Activated T-cell treated with anti-CD3 and anti-CD28 coated beads, Interleukin-2, amount 50 U/mL, for 24 hours (primary cell): Measurements from ENCODE around the gene NRN1.
A peak's percentile ranks its signal among the peaks of the same experiment; 100 is the strongest.

ENCODE experiments used
- DNase-seq: peaks from one replicate; pipeline ENCODE4 v3.0.0-alpha.2; 2020
- H3K27ac Mint-ChIP-seq: 2 replicates; pipeline ENCODE4 v1.8.0; 2020; ENCODE audit warnings: mild to moderate bottlenecking, mixed read lengths
- H3K27me3 Mint-ChIP-seq: 2 replicates; pipeline ENCODE4 v1.8.0; 2020; ENCODE audit warnings: mixed read lengths
- H3K36me3 Mint-ChIP-seq: 2 replicates; pipeline ENCODE4 v1.8.0; 2020; ENCODE audit warnings: low read depth, mixed read lengths
- H3K4me1 Mint-ChIP-seq: 2 replicates; pipeline ENCODE4 v1.8.0; 2020; ENCODE audit warnings: low read depth, mixed read lengths
- H3K4me3 Mint-ChIP-seq: 2 replicates; pipeline ENCODE4 v1.8.0; 2020; ENCODE audit warnings: mild to moderate bottlenecking, moderate library complexity, mixed read lengths
- H3K9me3 Mint-ChIP-seq: 2 replicates; pipeline ENCODE4 v1.8.0; 2020; ENCODE audit warnings: mixed read lengths

Gene NRN1

DNA sequence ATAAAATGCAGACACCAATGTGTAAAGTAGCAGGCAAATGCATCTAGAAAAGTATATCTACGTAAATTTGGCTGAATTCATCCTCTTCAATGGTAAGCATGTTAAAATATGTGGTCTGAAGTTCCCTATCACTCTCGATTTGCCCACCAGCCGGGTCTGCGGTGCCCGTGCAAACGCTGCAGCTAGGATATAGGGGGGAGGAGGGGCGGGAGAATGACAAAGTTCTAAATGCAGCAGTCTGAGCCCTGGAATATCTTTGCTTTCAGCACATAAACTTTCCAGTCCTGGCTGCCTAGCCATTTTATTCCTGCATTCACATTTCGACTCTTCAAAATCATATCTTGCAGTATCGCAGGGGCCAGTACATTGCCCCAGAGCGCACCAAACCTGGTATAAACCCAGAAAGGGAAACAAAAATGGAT is 708 bp downstream of the NRN1 start:
- peaks cover 90% of the 10 kb centered on the region for H3K27me3 Mint-ChIP-seq
- no peak overlapping the region for H3K27ac Mint-ChIP-seq
- peaks cover 68% of the 10 kb centered on the region for H3K4me1 Mint-ChIP-seq
- H3K9me3 Mint-ChIP-seq, result no peaks in the 10 kb centered on the region
- H3K4me3 Mint-ChIP-seq, result peak overlapping the region; percentile 18
- no peaks in the 10 kb centered on the region for H3K36me3 Mint-ChIP-seq
- DNase-seq, result no peak

DNA sequence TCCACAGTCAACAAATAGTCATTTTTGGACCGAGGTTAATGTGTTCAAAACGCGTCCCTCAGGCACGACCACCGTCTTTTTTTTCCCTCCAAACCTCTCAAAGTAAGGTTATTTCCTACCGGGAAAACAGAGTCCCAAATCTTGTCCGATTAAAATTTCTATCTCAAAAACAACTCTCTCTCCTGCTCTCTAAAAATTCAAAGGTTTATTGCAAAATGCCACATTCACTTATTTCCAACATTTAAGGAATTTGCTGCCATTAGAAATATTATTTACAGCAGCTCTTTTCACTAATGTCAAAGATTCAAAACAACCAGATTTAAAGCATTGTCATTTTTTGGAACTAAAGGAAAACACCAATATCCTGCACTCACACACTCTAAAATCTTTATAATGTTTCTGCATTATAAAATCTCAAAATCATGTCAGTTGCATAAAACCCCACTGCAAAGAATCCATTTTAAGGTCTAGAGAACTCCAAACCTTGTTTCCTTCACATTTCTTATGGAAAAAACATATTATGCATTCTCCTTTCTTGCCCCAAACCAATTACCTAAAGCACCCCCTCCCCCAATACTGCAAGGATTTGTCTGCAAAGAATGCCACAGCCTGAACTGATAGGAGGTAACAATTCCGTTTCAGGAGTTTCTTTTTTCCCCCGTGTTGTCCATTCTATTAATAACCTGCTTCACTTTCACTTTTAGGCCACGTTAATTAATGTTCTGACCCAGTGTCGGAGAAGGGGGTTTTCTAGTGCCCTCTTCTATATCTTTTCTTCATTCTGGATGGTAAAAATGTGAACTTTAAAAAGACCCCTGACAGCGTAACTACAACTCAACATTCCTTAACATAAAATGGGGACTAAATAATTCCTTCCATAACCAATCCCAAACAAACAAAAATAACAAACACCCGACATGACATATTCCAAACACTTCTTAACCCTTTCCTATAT is 1.4 kb downstream of the NRN1 start:
- H3K36me3 Mint-ChIP-seq, result no peaks in the 10 kb centered on the region
- peak overlapping the region; percentile 78 for H3K4me3 Mint-ChIP-seq
- peaks cover 69% of the 10 kb centered on the region for H3K4me1 Mint-ChIP-seq
- peaks cover 93% of the 10 kb centered on the region for H3K27me3 Mint-ChIP-seq
- H3K9me3 Mint-ChIP-seq, result peaks cover 2% of the 10 kb centered on the region
- H3K27ac Mint-ChIP-seq, result peak overlapping the region; percentile 72
- DNase-seq, result no peak

GRCh38 chr6:6004390-6004995 is 2.2 kb downstream of the NRN1 start:
- peak; percentile 41 for DNase-seq
- H3K27me3 Mint-ChIP-seq, result peaks cover 94% of the 10 kb centered on the region
- peak overlapping the region; percentile 78 for H3K4me3 Mint-ChIP-seq
- H3K4me1 Mint-ChIP-seq, result peaks cover 76% of the 10 kb centered on the region
- peaks cover 4% of the 10 kb centered on the region for H3K9me3 Mint-ChIP-seq
- H3K27ac Mint-ChIP-seq, result peak overlapping the region; percentile 72
- no peaks in the 10 kb centered on the region for H3K36me3 Mint-ChIP-seq

GRCh38 chr6:6003621-6004366 is 2.9 kb downstream of the NRN1 start:
- Mint-ChIP-seq H3K4me3 (peak overlapping the region; percentile 78), H3K4me1 (peaks cover 76% of the 10 kb centered on the region), H3K9me3 (peaks cover 4% of the 10 kb centered on the region), H3K27me3 (peaks cover 94% of the 10 kb centered on the region), H3K36me3 (no peaks in the 10 kb centered on the region), H3K27ac (peak overlapping the region; percentile 72)
- peak; percentile 66 for DNase-seq

DNA sequence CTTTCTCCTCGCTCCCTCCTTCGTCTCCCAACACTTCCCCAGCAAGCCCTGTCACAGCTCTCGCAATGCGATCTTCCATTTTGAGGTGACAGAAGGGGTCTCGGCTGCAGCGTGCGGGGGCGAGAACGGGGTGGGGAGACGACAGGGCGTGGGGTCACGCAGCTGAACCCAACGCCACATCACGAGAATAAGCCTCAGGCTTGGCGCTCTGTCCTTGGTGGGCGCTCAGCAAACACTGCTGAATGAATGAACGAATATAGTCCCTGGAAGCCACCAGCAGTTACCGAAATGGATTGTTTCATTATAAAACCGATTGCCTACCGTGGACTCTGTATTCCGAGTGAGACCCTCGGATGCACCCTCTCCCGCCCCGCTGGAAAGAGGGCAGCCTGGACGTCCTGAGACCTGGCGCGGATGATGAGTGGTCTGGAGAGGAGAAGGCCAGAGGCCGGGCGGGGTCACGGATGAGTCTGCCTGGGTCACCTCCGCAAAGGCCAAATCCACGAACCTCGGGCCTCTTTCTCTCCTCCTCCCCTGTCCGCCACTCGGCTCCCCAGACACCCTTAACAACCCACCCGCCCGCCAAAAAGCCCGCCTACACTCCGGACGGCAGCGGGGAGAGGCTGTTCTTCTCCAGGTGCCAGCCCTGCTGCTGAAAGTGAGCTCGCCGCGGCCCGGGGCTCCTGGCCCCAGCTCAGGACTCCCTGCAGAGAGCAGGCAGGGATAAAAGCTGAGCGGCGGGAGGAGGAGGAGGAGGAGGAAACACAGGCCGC is 3.7 kb downstream of the NRN1 start:
- H3K4me3 Mint-ChIP-seq, result peak overlapping the region; percentile 78
- peaks cover 4% of the 10 kb centered on the region for H3K9me3 Mint-ChIP-seq
- DNase-seq, result peak; percentile 38
- H3K27me3 Mint-ChIP-seq, result peaks cover 96% of the 10 kb centered on the region
- H3K27ac Mint-ChIP-seq, result peak overlapping the region; percentile 77
- H3K4me1 Mint-ChIP-seq, result peaks cover 77% of the 10 kb centered on the region
- no peaks in the 10 kb centered on the region for H3K36me3 Mint-ChIP-seq

DNA sequence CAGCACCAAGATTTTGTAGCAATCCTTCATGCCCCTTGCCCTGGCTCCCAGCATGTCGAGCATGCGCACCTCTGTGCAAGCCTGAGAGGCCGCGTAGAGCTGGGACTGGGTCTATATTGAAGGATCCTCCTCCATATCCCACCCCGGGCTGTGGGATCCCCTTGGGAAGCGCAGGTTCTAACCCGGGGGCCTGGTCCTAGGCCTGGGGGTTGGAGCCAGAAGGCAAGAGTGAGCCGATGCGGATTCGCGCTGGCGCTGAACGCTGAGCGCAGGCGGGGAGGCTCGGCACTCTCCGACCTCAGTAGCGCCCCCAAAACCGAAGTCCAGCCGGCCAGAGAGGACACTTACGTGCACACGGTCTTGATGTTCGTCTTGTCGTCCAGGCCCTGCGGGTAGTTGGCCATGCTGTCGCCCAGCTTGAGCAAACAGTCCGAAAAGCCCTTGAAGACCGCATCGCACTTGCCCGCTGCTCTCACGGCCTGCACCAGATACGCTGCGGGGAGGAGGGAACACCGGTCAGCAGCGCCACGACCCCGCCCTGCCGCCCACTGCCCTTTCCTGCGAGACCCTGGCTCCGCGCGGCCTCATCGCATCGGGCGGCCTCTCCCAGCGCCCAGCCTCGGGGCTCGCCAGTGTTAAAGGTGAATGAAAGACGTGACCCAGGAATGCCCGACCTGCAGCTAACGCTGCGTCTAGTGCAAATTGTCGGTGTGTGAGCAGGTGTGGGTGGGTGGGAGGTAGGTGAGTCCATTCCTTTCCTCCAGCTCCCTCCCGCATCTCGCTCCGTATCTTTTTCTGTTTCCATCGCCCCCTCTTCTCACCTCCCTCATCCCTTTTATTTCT is 4.5 kb downstream of the NRN1 start:
- H3K4me3 Mint-ChIP-seq, result peak overlapping the region; percentile 78
- H3K9me3 Mint-ChIP-seq, result peaks cover 4% of the 10 kb centered on the region
- DNase-seq, result peak; percentile 52
- no peaks in the 10 kb centered on the region for H3K36me3 Mint-ChIP-seq
- H3K4me1 Mint-ChIP-seq, result peaks cover 76% of the 10 kb centered on the region
- H3K27ac Mint-ChIP-seq, result peak overlapping the region; percentile 77
- peaks cover 95% of the 10 kb centered on the region for H3K27me3 Mint-ChIP-seq

DNA sequence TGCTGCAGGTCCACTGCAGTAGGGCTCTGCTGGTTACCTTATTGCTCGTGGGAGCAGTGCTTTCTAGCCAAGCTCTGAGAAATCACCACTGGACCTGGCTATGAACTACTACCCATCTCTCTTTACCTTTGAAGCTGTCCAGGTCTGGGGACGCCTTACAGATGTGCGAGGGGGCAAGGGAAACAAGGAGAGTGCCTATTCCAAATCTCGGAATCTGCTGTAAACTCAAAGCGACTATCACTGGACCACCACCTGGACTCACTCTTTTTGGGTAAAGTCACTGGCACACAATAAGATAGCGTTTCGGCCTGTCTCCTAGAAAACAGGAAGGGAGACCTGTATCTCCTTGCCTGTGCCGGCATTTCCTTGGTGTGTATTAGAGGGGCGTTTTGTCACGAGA is 5.3 kb downstream of the NRN1 start:
- no peak for DNase-seq
- Mint-ChIP-seq H3K4me1 (peaks cover 75% of the 10 kb centered on the region), H3K4me3 (no peak overlapping the region), H3K27me3 (peaks cover 94% of the 10 kb centered on the region), H3K9me3 (peaks cover 4% of the 10 kb centered on the region), H3K36me3 (no peaks in the 10 kb centered on the region), H3K27ac (no peak overlapping the region)

- DNase-seq, result peak; percentile 35
- Mint-ChIP-seq H3K27ac (peak overlapping the region; percentile 57), H3K9me3 (peaks cover 4% of the 10 kb centered on the region), H3K27me3 (peaks cover 94% of the 10 kb centered on the region), H3K36me3 (no peaks in the 10 kb centered on the region), H3K4me3 (no peak overlapping the region), H3K4me1 (peaks cover 77% of the 10 kb centered on the region)
Observed at GRCh38 chr6:5999688-6000608, 6.8 kb downstream of the NRN1 start.

- peaks cover 4% of the 10 kb centered on the region for H3K9me3 Mint-ChIP-seq
- peak; percentile 50 for DNase-seq
- H3K36me3 Mint-ChIP-seq, result no peaks in the 10 kb centered on the region
- H3K4me1 Mint-ChIP-seq, result peaks cover 74% of the 10 kb centered on the region
- no peak overlapping the region for H3K27ac Mint-ChIP-seq
- H3K27me3 Mint-ChIP-seq, result peaks cover 94% of the 10 kb centered on the region
- H3K4me3 Mint-ChIP-seq, result no peak overlapping the region
Observed at GRCh38 chr6:5998711-5999687, 7.7 kb downstream of the NRN1 start.

GRCh38 chr6:5998236-5998635 is 8.5 kb downstream of the NRN1 start:
- peaks cover 94% of the 10 kb centered on the region for H3K27me3 Mint-ChIP-seq
- no peaks in the 10 kb centered on the region for H3K36me3 Mint-ChIP-seq
- H3K9me3 Mint-ChIP-seq, result peaks cover 4% of the 10 kb centered on the region
- no peak for DNase-seq
- peaks cover 67% of the 10 kb centered on the region for H3K4me1 Mint-ChIP-seq
- no peak overlapping the region for H3K27ac Mint-ChIP-seq
- peak overlapping the region; percentile 33 for H3K4me3 Mint-ChIP-seq

- Mint-ChIP-seq H3K36me3 (no peaks in the 10 kb centered on the region), H3K4me1 (peaks cover 60% of the 10 kb centered on the region), H3K27ac (peak overlapping the region; percentile 30), H3K4me3 (peak overlapping the region; percentile 79), H3K27me3 (peaks cover 94% of the 10 kb centered on the region), H3K9me3 (peaks cover 4% of the 10 kb centered on the region)
- peak; percentile 42 for DNase-seq
Observed at GRCh38 chr6:5997420-5997987, 9.2 kb downstream of the NRN1 start.
